ENCODE results near the gene DAGLA. TPM values are rescaled to one million over a fixed set of nuclear protein-coding genes. Genes with fewer than 3 reads are reported as not detected.
A peak's percentile ranks its signal among the peaks of the same experiment; 100 is the strongest.

The DAGLA gene
- total RNA-seq, 1 donor, result 0.54 TPM

DNA sequence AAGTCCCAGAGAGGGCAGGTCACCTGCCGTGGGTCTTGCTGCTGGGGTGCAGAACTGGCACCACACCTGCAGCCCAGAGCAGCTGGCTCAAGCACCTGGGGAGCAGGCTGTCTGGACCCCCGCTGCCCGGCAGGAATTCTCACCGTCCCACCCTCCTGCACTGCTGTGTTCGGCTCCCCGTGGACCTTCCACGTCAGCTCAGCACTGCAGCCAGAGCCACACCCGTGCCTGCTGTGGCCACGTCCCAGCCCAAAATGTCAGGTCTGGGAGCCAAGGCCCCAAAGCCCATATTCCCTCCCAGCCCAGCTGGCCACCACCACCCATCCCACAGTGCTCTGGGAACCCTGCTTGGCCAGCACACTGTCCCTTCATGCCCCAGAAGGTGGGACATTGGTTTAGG is 44.2 kb downstream of the DAGLA start:
- DNase-seq (ENCODE audit: low read depth in 2 of 3, low spot score in 2 of 3), result no peak

DNA sequence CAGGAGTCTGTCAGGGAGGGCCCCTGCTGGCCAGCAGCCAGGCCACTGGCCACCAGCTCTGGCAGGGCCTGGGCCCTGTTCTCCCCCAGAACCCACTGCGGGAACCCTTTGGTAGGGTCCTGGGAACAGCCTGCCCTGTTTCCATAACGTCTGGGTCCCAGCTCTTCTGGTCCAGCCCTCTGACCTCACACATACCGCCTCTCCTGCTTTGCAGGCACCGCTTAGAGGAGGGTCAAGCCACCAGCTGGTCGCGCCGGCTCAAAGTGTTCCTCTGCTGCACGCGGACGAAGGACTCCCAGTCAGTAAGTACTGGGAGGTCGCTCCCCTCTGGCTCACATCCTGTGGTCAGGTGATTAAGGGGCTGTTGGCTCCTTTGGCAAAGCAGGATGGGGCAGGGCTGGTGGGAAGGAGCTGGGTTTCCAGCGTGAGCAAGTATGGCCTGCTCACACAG is 45.6 kb downstream of the DAGLA start:
- DNase-seq (ENCODE audit: low read depth in 2 of 3, low spot score in 2 of 3), result no peak

GRCh38 chr11:61726775-61727174 is 46.6 kb downstream of the DAGLA start:
- DNase-seq (ENCODE audit: low read depth in 2 of 3, low spot score in 2 of 3), result no peak

- no peak for DNase-seq (ENCODE audit: low read depth in 2 of 3, low spot score in 2 of 3)
Observed at GRCh38 chr11:61727401-61727811, 47.2 kb downstream of the DAGLA start.

DNA sequence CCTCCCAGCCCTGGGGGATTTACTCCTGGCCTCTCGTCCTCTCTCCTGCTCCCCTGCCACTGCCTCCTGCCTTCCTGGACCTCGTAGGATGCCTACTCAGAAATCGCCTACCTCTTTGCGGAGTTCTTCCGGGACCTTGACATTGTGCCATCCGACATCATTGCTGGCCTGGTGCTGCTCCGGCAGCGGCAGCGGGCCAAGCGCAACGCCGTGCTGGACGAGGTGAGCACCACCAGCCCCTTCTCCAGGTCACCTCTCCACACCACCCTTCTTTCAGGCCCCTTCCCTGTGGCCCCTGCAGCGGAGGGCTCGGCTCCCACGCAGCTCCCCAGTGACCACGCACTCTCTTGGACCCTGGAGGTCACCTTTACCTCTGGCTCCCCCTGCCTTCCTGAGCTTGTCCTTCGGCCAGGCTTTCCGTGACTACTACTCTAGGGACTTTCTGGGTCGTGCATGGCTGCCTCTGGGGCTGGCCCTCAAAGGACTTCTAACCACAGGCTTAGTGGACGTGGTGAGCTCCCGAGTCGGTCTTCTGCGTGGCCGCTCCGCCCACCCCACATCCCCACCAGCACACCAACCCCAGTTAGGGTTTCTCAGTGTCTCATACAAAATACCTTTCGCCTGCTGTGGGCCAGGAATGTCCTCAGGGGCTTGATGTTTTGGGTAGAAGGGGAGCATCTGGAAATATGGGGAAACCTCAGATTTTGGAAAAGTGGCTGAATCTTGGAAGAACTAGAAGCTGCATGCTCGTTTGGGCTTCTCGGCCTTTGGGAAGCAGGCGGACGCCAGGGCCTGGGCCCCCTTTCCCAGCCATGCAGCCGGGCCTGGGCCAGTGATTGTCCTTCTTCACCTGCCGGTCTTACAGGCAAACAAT is 48.1 kb downstream of the DAGLA start:
- no peak for DNase-seq (ENCODE audit: low read depth in 2 of 3, low spot score in 2 of 3)

- DNase-seq (ENCODE audit: low read depth in 2 of 3, low spot score in 2 of 3), result no peak
Observed at GRCh38 chr11:61728940-61729219, 48.7 kb downstream of the DAGLA start.

DNA sequence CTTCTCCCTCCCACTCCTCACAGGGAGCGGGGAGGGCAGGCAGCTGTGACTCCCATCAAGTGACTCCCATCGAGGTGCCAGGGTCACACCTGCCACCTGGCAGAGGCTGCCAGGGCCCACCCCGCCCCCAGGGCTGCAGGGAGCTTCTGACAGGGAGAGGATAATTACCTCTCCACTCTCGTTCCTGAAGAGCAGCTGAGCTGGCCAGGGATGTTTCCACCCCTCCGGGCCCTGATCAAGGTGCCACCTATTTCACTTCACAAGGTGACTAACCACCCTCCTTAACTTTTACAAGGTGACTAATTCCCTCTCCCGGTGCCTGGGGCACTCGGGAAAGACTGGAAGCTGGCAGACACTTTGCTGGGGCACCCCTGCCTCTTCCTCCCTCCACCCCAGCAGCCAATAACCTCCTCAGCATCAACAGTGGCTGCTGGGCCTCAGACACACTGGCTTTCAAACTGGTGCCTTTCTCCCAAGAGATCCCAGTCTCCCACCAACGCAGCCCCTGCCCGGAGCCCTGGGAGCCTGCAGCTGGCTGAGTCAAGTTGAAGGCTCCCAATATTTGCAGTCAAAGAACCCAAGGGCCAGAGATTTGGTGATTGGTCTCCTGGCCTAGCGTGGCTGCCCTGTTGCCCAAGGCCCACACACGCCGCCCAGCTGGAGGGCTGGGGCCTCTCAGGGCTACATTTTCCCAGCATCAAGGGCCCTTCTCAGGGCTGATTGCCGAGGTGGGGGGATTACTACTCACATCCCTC is 50.2 kb downstream of the DAGLA start:
- DNase-seq (ENCODE audit: low read depth in 2 of 3, low spot score in 2 of 3), result no peak

- no peak for DNase-seq (ENCODE audit: low read depth in 2 of 3, low spot score in 2 of 3)
Observed at GRCh38 chr11:61731211-61731951, 51.2 kb downstream of the DAGLA start.

GRCh38 chr11:61731952-61732675 is 51.9 kb downstream of the DAGLA start:
- no peak for DNase-seq (ENCODE audit: low read depth in 2 of 3, low spot score in 2 of 3)

DNA sequence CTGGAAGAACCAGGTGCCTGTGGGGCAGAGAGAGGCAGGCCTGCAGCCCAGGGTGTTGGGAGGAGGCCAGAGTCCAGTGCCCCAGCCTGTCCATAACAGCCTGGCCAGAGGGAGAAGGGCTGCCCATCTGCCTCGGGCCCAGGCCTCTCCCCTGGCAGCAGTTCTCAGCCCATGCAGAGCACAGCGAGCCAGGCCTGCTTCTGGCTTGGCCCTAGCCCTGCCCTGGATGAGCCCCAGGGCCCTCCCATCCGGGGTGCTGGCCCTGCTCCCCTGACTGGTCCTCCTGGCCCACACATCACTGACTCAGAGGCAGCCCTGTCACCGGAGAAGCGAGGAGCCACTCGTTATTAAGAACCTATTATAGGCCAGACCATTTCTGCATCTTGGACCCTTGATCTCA is 52.5 kb downstream of the DAGLA start:
- DNase-seq (ENCODE audit: low read depth in 2 of 3, low spot score in 2 of 3), result no peak

DNA sequence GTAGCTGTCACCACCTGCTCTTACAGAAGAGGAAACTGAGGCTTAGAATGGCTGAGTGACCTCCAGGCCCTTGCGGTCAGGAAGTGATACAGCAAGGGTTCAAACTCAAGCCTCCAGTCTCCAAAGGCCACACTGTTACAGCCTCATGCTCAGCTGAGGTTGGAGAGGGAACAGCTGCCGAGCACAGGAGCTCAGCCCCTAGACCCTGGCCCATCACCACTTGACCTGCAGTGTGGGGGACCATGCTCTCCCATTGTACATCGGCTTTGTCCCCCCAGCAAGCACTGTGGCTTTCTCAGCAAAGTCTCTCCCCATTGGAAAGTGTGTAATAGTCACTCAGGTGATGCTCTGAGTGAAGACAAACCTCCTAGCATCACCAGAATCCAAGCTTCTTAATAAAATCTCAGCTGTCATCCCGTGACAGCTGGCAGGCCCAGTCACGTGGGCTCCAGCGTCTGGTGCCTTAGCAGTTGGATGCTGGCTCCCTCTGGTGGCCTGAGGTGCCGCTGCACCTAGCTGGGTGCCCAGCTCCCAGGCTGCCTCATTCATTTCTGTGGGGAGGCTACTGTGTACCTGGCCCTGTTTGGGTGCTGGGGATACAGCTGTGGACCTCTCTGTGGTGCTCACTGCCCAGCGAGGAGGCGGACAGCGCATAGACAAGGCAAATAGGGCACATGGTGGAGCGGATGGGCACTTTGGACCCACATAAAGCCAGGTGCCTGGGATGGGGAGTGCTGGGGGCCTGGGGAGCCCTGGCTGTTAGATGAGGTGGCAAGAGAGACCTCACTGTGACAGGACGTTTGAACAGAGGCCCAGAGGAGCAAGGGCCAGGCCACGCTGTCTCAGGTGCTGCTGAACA is 53.2 kb downstream of the DAGLA start:
- DNase-seq (ENCODE audit: low read depth in 2 of 3, low spot score in 2 of 3), result peak; percentile 76 to 91 (median 78)

GRCh38 chr11:61734767-61735166 is 54.6 kb downstream of the DAGLA start:
- DNase-seq (ENCODE audit: low read depth in 2 of 3, low spot score in 2 of 3), result no peak

GRCh38 chr11:61735391-61735790 is 55.2 kb downstream of the DAGLA start:
- no peak for DNase-seq (ENCODE audit: low read depth in 2 of 3, low spot score in 2 of 3)

- DNase-seq (ENCODE audit: low read depth in 2 of 3, low spot score in 2 of 3), result no peak
Observed at GRCh38 chr11:61736310-61736709, 56.1 kb downstream of the DAGLA start.

DNA sequence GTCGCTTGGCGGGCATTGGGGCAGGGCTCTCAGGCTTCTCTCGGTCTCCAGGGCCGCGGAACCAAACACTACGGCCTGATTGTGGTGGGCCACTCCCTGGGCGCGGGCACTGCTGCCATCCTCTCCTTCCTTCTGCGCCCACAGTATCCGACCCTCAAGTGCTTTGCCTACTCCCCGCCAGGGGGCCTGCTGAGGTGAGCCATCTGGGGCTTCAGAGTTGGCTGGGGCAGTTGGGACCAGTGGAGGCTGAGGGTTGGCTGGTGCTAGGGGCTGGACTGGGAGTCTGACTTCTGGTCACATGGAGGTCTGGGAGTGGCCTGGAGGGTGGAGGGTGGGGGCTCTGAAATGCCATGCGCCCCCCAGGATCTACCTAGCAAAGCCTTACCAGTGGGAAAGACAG is 56.9 kb downstream of the DAGLA start:
- DNase-seq (ENCODE audit: low read depth in 2 of 3, low spot score in 2 of 3), result peak in 1 of 3 donors; percentile 29

DNA sequence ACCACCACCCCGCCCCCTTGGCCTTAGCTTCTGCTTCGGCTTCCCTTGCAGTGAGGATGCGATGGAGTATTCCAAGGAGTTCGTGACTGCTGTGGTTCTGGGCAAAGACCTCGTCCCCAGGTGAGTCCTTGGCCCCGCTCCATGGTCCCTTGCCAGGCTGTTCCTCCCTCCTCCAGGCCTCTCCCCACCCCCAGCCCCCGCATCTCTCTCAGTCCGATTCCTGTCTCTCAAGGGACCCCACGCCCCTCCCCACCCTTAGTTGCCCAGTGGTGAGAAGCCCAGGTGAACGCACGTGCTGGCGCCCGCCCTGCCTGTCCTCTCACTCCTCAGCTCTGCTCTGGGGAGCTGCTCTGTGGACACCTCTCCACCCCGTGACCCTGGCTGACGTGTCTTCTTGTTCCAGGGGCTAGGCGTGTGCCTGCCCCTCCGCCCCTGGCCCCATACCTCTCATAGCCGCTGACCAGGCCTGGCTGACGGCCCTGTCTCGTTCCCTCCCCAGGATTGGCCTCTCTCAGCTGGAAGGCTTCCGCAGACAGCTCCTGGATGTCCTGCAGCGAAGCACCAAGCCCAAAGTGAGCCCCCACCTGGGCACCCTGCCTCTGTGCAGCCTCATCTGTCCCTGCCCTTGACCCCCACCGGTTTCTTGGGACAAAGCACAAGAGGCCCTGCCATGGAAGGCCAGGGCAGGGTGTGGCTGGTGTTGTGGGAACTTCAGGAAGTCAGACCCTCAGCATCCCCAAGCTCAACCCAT is 57.6 kb downstream of the DAGLA start:
- no peak for DNase-seq (ENCODE audit: low read depth in 2 of 3, low spot score in 2 of 3)

GRCh38 chr11:61738776-61739175 is 58.6 kb downstream of the DAGLA start:
- no peak for DNase-seq (ENCODE audit: low read depth in 2 of 3, low spot score in 2 of 3)

DNA sequence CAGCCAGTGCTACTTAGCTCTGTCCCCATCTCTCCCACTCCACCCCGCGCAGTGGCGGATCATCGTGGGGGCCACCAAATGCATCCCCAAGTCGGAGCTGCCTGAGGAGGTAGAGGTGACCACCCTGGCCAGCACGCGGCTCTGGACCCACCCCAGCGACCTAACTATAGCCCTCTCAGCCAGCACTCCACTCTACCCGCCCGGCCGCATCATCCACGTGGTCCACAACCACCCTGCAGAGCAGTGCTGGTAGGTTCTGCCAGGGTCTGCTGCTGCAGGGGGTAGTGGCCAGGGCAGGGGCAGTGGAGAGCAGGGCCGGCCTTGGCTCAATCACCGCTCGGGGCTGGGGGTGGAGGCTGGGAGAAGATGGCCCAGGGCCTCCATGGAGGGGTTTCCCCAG is 59.2 kb downstream of the DAGLA start:
- DNase-seq (ENCODE audit: low read depth in 2 of 3, low spot score in 2 of 3), result no peak

DNA sequence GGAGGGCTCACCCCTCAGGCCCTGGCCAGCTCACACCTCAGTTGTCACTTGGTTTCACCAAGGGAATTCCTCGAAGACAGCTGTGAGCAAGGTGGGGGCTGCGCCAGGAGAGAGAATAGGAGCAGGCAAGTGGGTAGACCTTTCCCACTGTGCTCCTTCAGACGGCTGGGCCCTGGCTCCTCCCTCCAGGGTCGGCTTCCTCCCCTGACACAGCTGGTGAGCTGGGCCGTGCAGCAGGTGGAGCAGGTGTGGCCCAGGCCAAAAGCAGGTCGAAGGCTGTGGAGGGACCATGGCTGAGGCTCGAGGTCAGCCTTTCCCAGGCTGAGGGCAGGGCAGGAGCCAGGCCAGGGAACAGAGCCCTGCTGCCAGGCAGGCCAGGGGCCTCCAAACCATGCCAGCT is 59.8 kb downstream of the DAGLA start:
- no peak for DNase-seq (ENCODE audit: low read depth in 2 of 3, low spot score in 2 of 3)
